LHCN-M2 (cell line): ENCODE results near the gene AGMO. TPM values are rescaled to one million over a fixed set of nuclear protein-coding genes. Genes with fewer than 3 reads are reported as not detected.
A peak's percentile ranks its signal among the peaks of the same experiment; 100 is the strongest.
"Not testable (repeated sequence)": the region's sequence is repeated elsewhere in the genome, so short reads cannot be mapped to it uniquely, and the experiment has no call there.

Experiments
- DNase-seq: peaks from one replicate; pipeline ENCODE4 v3.0.0-alpha.2; 2012; ENCODE audit warnings: low read depth
- total RNA-seq: library from RNA; depleted of rRNA; stranded (reverse); fragments of >200 nt; gene quantifications from 2 replicates; pipeline ENCODE4 v1.2.3, GENCODE V29; 2014

AGMO gene
- total RNA-seq, 1 experiment from 2014 or later, result not detected

GRCh38 chr7:15559416-15559928 lies 2.3 kb downstream of the AGMO start:
- no peak for DNase-seq

- DNase-seq, result peak; percentile 78
Observed at GRCh38 chr7:15558756-15559155, 3.1 kb downstream of the AGMO start.

GRCh38 chr7:15557686-15558085 lies 4.1 kb downstream of the AGMO start:
- no peak for DNase-seq

- no peak for DNase-seq
Observed at GRCh38 chr7:15557186-15557585, 4.6 kb downstream of the AGMO start.

GRCh38 chr7:15556339-15557105 lies 5.3 kb downstream of the AGMO start:
- DNase-seq, result no peak

GRCh38 chr7:15555381-15555859 lies 6.4 kb downstream of the AGMO start:
- DNase-seq, result peak; percentile 58

- DNase-seq, result no peak
Observed at GRCh38 chr7:15554744-15555143, 7.1 kb downstream of the AGMO start.

GRCh38 chr7:15554081-15554480 lies 7.7 kb downstream of the AGMO start:
- peak; percentile 60 for DNase-seq

- not testable (repeated sequence) for DNase-seq
Observed at GRCh38 chr7:15547320-15547719, 14.5 kb downstream of the AGMO start.

GRCh38 chr7:15546272-15546792 lies 15.5 kb downstream of the AGMO start:
- no peak for DNase-seq

GRCh38 chr7:15544050-15544449 lies 17.8 kb downstream of the AGMO start:
- no peak for DNase-seq

- no peak for DNase-seq
Observed at GRCh38 chr7:15543256-15543655, 18.6 kb downstream of the AGMO start.

- DNase-seq, result no peak
Observed at GRCh38 chr7:15527648-15528047, 34.2 kb downstream of the AGMO start.

- no peak for DNase-seq
Observed at GRCh38 chr7:15525652-15526263, 36.1 kb downstream of the AGMO start.

GRCh38 chr7:15524077-15524476 lies 37.7 kb downstream of the AGMO start:
- DNase-seq, result no peak

GRCh38 chr7:15517865-15518264 lies 44.0 kb downstream of the AGMO start:
- DNase-seq, result not testable (repeated sequence)

- peak; percentile 36 for DNase-seq
Observed at GRCh38 chr7:15515252-15515651, 46.6 kb downstream of the AGMO start.

GRCh38 chr7:15508258-15508657 lies 53.6 kb downstream of the AGMO start:
- peak; percentile 19 for DNase-seq

GRCh38 chr7:15507708-15508107 lies 54.1 kb downstream of the AGMO start:
- DNase-seq, result no peak

- DNase-seq, result no peak
Observed at GRCh38 chr7:15507171-15507570, 54.6 kb downstream of the AGMO start.

- no peak for DNase-seq
Observed at GRCh38 chr7:15505761-15506160, 56.1 kb downstream of the AGMO start.

- no peak for DNase-seq
Observed at GRCh38 chr7:15504351-15504750, 57.5 kb downstream of the AGMO start.
